ENCODE measurements around the gene NECTIN3.

DNA sequence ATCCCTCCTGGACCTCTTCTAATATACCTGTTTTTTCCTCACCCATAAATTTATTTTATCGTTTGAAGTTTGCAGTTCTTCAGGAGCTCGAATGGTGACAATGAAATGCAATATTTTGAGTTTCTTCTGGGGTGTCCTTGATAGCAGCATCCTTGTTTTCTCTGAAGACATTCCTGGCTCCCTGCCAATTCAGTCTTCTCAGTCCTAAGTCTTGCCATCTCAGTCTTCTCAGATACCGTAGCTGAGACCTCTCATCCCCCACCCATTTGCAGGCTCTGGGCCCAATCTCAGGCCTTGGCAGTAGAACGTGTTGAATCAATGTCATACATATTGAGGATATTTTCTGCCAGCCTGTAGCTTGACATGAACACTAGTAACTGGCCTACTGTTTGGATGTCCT lies 140.9 kb downstream of the NECTIN3 start:
- TF ChIP-seq EP300 (IDR thresholded peaks at IDR 0.05; ENCODE audit: borderline replicate concordance) (no peak), ZBTB7A (IDR thresholded peaks at IDR 0.05; ENCODE audit: low read depth) (no peak), RAD21 (IDR thresholded peaks at IDR 0.05; ENCODE audit: low read depth) (no peak), CEBPB (IDR thresholded peaks at IDR 0.05) (no peak), TAF1 (IDR thresholded peaks at IDR 0.05; ENCODE audit: low read depth) (no peak), FOXM1 (IDR thresholded peaks at IDR 0.05; ENCODE audit: borderline replicate concordance, low read depth) (no peak), EGR1 (IDR thresholded peaks at IDR 0.05) (no peak), TEAD4 (IDR thresholded peaks at IDR 0.05) (no peak), YY1 (IDR thresholded peaks at IDR 0.05; ENCODE audit: low read depth) (no peak), CREB1 (IDR thresholded peaks at IDR 0.05; ENCODE audit: low read depth) (no peak)
- TF ChIP-seq, protein P1, sequence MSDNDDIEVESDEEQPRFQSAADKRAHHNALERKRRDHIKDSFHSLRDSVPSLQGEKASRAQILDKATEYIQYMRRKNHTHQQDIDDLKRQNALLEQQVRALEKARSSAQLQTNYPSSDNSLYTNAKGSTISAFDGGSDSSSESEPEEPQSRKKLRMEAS (IDR thresholded peaks at IDR 0.05) = no peak
- TF ChIP-seq, protein P2, sequence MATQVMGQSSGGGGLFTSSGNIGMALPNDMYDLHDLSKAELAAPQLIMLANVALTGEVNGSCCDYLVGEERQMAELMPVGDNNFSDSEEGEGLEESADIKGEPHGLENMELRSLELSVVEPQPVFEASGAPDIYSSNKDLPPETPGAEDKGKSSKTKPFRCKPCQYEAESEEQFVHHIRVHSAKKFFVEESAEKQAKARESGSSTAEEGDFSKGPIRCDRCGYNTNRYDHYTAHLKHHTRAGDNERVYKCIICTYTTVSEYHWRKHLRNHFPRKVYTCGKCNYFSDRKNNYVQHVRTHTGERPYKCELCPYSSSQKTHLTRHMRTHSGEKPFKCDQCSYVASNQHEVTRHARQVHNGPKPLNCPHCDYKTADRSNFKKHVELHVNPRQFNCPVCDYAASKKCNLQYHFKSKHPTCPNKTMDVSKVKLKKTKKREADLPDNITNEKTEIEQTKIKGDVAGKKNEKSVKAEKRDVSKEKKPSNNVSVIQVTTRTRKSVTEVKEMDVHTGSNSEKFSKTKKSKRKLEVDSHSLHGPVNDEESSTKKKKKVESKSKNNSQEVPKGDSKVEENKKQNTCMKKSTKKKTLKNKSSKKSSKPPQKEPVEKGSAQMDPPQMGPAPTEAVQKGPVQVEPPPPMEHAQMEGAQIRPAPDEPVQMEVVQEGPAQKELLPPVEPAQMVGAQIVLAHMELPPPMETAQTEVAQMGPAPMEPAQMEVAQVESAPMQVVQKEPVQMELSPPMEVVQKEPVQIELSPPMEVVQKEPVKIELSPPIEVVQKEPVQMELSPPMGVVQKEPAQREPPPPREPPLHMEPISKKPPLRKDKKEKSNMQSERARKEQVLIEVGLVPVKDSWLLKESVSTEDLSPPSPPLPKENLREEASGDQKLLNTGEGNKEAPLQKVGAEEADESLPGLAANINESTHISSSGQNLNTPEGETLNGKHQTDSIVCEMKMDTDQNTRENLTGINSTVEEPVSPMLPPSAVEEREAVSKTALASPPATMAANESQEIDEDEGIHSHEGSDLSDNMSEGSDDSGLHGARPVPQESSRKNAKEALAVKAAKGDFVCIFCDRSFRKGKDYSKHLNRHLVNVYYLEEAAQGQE (IDR thresholded peaks at IDR 0.05; ENCODE audit: low read depth) = no peak

Data from Ishikawa (cell line).